Left lobe of liver (tissue), 2 donors: Measurements from ENCODE around the gene SLC31A2. TPM values are rescaled to one million over a fixed set of nuclear protein-coding genes. Genes with fewer than 3 reads are reported as not detected.

Experiments
- ATAC-seq: fragments of 200-7000 bp; cut with Tn5 transposase; one replicate; pipeline ENCODE4 v1.9.1; 2020; ENCODE audit warnings: mild to moderate bottlenecking, moderate library complexity
- DNase-seq: peaks from one replicate; pipeline ENCODE4 v3.0.0-alpha.2; 2020; ENCODE audit warnings: low spot score
- total RNA-seq: library from RNA; stranded (reverse); gene quantifications from one replicate; pipeline ENCODE4 v1.2.1, GENCODE V29; 2021
- donor health status: DM: no; HTN: no; CAD: no; lungs with moderate emphysema.
- donor health status: DM: no; HTN: yes; CAD: no.

SLC31A2 gene
- total RNA-seq, 1 donor from 2014 or later, result 23.5 TPM

- no peak for DNase-seq
- ATAC-seq, result no peak
Measured at GRCh38 chr9:113184539-113184938, 33.7 kb downstream of the SLC31A2 start.

- ATAC-seq, result no peak
- DNase-seq, result no peak
Measured at GRCh38 chr9:113185271-113185670, 34.5 kb downstream of the SLC31A2 start.

- ATAC-seq, result no peak
Measured at GRCh38 chr9:113186137-113186755, 35.4 kb downstream of the SLC31A2 start.

GRCh38 chr9:113187929-113188595 is 37.3 kb downstream of the SLC31A2 start:
- ATAC-seq (peak; percentile 71), DNase-seq (no peak)

More at GRCh38 chr9:113186137-113186755, 35.4 kb downstream of the SLC31A2 start:
- DNase-seq, result no peak

- no peak for ATAC-seq
Measured at GRCh38 chr9:113192455-113192854, 41.6 kb downstream of the SLC31A2 start.

DNA sequence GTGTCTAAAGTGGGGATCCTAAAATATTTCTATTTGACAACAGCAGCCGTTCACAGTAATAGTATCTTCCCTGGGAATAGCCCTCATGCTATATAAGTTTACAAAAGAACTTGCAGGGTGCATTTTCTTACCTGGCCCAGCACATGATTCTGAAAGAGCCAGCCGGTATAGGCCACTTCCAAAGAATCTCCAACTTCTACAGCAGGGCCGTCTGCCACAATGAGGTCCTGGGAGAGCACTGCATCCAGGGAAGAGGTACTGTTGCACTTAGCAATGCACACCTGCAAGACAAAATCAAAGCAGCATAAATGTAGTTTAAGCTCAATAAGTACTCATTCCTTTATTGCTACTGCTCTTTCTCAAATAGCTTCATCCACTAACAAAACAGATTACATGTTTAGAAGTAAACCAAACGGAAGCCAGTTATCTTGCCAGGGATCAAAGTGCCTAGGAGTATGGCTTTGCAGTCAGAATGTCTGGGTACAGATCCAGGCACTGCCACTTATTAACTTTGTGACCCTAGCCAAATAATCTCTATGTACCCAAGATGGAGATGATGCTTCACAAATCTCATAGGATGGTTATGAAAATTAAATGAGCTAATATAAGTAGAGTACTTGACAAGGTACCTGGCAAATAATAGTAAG is 49.0 kb downstream of the SLC31A2 start:
- peak; percentile 99 for ATAC-seq
- DNase-seq, result peak; percentile 58

More at GRCh38 chr9:113192455-113192854, 41.6 kb downstream of the SLC31A2 start:
- no peak for DNase-seq

GRCh38 chr9:113205432-113205831 is 54.6 kb downstream of the SLC31A2 start:
- DNase-seq (no peak), ATAC-seq (no peak)

DNA sequence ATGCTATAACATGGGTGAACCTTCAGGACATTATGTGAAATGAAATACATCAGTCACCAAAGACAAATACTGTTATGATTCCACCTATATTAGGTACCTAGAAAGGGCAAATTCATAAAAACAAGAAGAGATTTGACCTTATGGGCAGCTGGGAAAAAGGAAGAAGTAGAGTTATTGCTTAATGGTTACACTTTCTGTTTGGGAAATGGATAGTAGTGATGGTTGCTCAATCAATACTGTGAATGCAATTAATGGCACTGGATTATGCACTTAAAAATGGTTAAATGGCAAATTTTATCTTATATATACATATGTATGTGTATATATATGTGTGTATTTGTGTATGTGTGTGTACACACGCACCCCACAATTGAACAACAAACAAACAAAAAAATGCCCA is 55.1 kb downstream of the SLC31A2 start:
- ATAC-seq (no peak), DNase-seq (no peak)

GRCh38 chr9:113210815-113211214 is 60.0 kb downstream of the SLC31A2 start:
- ATAC-seq (peak; percentile 58), DNase-seq (no peak)

Other genes with a start within 250 kb of the SLC31A2 start
- 0.08 TPM for gene ZNF883, start 138.8 kb upstream of the SLC31A2 start, total RNA-seq
- 0.55 TPM for gene ZFP37, start 94.3 kb upstream of the SLC31A2 start, total RNA-seq
- 12.2 TPM for gene FKBP15, start 70.3 kb downstream of the SLC31A2 start, total RNA-seq
- 74.9 TPM for gene SLC31A1, start 70.5 kb downstream of the SLC31A2 start, total RNA-seq
- gene CDC26, start 124.6 kb downstream of the SLC31A2 start, total RNA-seq, result 17.8 TPM
- gene PRPF4, start 124.7 kb downstream of the SLC31A2 start, total RNA-seq, result 12.0 TPM
- 0.20 TPM for gene RNF183, start 152.4 kb downstream of the SLC31A2 start, total RNA-seq
- 3.0 TPM for gene WDR31, start 189.3 kb downstream of the SLC31A2 start, total RNA-seq
- 0.33 TPM for gene BSPRY, start 198.5 kb downstream of the SLC31A2 start, total RNA-seq
- gene HDHD3, start 226.0 kb downstream of the SLC31A2 start, total RNA-seq, result 76.9 TPM